Measurements from ENCODE around the gene APLP2.

The APLP2 gene

GRCh38 chr11:130052567-130052966 is 17.1 kb upstream of the APLP2 start:
- no peak for TF ChIP-seq CTCF (IDR thresholded peaks at IDR 0.05; ENCODE audit: insufficient read depth, low read depth, low read length, missing control alignments)

GRCh38 chr11:130054966-130055365 is 14.7 kb upstream of the APLP2 start:
- DNase-seq (ENCODE audit: low read depth), result no peak

More at GRCh38 chr11:130052567-130052966, 17.1 kb upstream of the APLP2 start:
- H3K4me3 ChIP-seq (ENCODE audit: low read depth, low read length), result no peak overlapping the region
- DNase-seq (ENCODE audit: low read depth), result no peak

GRCh38 chr11:130055617-130056016 is 14.1 kb upstream of the APLP2 start:
- no peak overlapping the region for H3K4me3 ChIP-seq (ENCODE audit: low read depth, low read length)
- no peak for DNase-seq (ENCODE audit: low read depth)
- TF ChIP-seq CTCF (IDR thresholded peaks at IDR 0.05; ENCODE audit: insufficient read depth, low read depth, low read length, missing control alignments), result no peak

More at GRCh38 chr11:130054966-130055365, 14.7 kb upstream of the APLP2 start:
- H3K4me3 ChIP-seq (ENCODE audit: low read depth, low read length), result no peak overlapping the region
- TF ChIP-seq CTCF (IDR thresholded peaks at IDR 0.05; ENCODE audit: insufficient read depth, low read depth, low read length, missing control alignments), result no peak

GRCh38 chr11:130061017-130061416 is 8.7 kb upstream of the APLP2 start:
- no peak overlapping the region for H3K4me3 ChIP-seq (ENCODE audit: low read depth, low read length)
- no peak for DNase-seq (ENCODE audit: low read depth)
- TF ChIP-seq CTCF (IDR thresholded peaks at IDR 0.05; ENCODE audit: insufficient read depth, low read depth, low read length, missing control alignments), result no peak

- TF ChIP-seq CTCF (IDR thresholded peaks at IDR 0.05; ENCODE audit: insufficient read depth, low read depth, low read length, missing control alignments), result no peak
- no peak overlapping the region for H3K4me3 ChIP-seq (ENCODE audit: low read depth, low read length)
- DNase-seq (ENCODE audit: low read depth), result no peak
These were observed 7.7 kb upstream of the APLP2 start for GRCh38 chr11:130062026-130062425.

- TF ChIP-seq CTCF (IDR thresholded peaks at IDR 0.05; ENCODE audit: insufficient read depth, low read depth, low read length, missing control alignments), result no peak
- no peak overlapping the region for H3K4me3 ChIP-seq (ENCODE audit: low read depth, low read length)
- DNase-seq (ENCODE audit: low read depth), result no peak
These were observed 6.2 kb upstream of the APLP2 start for GRCh38 chr11:130063451-130063850.

GRCh38 chr11:130064596-130064995 is 5.1 kb upstream of the APLP2 start:
- DNase-seq (ENCODE audit: low read depth), result no peak
- TF ChIP-seq CTCF (IDR thresholded peaks at IDR 0.05; ENCODE audit: insufficient read depth, low read depth, low read length, missing control alignments), result no peak
- no peak overlapping the region for H3K4me3 ChIP-seq (ENCODE audit: low read depth, low read length)
